ENCODE data around the gene SPRED3. TPM values are rescaled to one million over a fixed set of nuclear protein-coding genes. Genes with fewer than 3 reads are reported as not detected.

Gene SPRED3
- total RNA-seq, 2 experiments from 2014 or later, result 1.2 to 1.8 TPM

DNA sequence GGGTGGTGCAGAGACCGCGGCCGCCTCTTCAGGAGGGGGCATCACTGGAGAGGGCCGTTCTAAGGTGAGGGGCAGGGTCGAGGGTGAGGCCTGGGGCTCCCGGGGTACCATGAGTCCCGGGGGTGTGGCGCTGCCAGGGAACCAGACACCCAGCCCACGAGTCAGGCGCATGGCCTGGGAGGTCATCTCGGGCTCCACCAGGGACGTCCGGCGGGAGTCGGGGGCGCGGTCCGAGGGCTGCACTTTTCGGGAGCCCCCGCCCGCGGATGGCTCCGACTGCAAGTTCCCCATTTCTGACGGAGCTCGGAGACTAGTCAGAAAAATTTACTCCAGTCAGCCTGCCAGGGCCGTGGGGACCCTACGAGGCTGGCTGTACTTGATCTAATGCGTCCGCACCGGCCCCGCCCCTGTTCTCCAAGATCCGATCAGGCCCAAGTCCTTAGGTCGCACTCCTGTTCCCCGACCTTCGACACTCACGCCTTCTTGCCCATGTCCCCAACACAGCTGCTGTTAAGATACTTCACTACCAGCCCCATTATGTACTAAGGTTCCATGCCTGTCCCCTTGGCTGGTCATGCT is 1.4 kb upstream of the SPRED3 start:
- Mint-ChIP-seq H3K4me3 (peak overlapping the region; percentile 76), H3K27me3 (peaks cover 30% of the 10 kb centered on the region), H3K4me1 (peaks cover 14% of the 10 kb centered on the region), H3K9me3 (no peaks in the 10 kb centered on the region), H3K36me3 (ENCODE audit: low read depth) (peaks cover 22% of the 10 kb centered on the region), H3K27ac (no peak overlapping the region)
- ChIA-PET POLR2A (interaction anchor here (0.6 kb wide), 1 partner anchor 72 kb away, joined by 5 read pairs; no protein-coding TSS in a partner anchor), CTCF (interaction anchor here (0.8 to 2.6 kb wide), 10 partner anchors 9 to 543 kb away, joined by 3 to 27 read pairs (median 4); partner anchors contain the start of genes CATSPERG, FAM98C, MRPS12 and PSMD8)
- no peak for DNase-seq

DNA sequence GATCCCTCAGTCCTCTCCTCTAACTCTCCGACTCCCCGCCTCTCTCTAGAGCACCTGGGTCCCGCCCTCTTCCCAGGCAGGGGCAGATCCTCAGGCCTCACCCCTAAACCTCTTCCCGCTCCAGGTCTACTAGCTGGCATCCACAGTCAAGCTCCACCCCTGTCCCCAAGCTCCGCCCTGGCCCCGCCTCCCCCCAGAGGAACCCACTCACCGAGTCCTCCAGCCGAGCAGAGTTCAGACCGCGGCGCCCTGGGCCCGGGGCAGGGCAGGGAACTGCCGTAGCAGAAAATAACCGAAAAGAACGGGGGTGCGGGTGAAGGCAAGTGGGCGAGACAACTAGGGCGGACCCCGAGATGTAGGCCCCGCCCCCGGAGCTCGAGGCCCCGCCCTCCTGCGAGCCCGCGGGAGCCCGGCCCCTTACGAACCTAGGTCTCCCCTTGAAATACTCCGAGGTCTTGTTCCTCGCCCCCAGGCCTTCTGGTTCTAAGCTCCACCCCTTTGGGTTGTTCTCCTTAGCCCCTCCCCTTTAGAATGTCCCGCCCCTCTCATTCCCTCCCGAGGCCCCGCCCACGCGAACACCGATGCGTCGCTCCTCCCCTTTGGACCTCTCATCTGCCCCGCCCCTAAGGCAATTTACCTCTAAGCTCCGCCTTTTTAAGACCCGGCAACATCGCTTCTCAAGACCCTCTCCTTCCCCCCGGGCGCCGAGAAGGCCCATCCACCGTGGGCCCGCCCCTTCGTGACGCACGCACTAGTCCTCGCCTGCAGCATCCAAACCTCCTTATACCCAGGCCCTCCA is 748 bp upstream of the SPRED3 start, which contains the start of gene GGN:
GGN (minus strand) TSS at position 485 of the 799 bp plus-strand sequence. CDS start 773 bp downstream, outside the sequence.
- H3K36me3 Mint-ChIP-seq (ENCODE audit: low read depth), result peaks cover 16% of the 10 kb centered on the region
- ChIA-PET POLR2A (interaction anchor here (0.6 kb wide), 1 partner anchor 71 kb away, joined by 5 read pairs; no protein-coding TSS in a partner anchor), CTCF (interaction anchor here (0.5 to 2.6 kb wide), 14 partner anchors 10 to 543 kb away, joined by 3 to 27 read pairs (median 3); partner anchors contain the start of genes CATSPERG, FAM98C, MRPS12 and PSMD8)
- no peaks in the 10 kb centered on the region for H3K9me3 Mint-ChIP-seq
- DNase-seq, result peak; percentile 77
- peak within 1 kb of the TSS; percentile 68 for H3K27ac Mint-ChIP-seq
- peak within 1 kb of the TSS; percentile 76 for H3K4me3 Mint-ChIP-seq
- H3K4me1 Mint-ChIP-seq, result peaks cover 14% of the 10 kb centered on the region
- peaks cover 32% of the 10 kb centered on the region for H3K27me3 Mint-ChIP-seq

DNA sequence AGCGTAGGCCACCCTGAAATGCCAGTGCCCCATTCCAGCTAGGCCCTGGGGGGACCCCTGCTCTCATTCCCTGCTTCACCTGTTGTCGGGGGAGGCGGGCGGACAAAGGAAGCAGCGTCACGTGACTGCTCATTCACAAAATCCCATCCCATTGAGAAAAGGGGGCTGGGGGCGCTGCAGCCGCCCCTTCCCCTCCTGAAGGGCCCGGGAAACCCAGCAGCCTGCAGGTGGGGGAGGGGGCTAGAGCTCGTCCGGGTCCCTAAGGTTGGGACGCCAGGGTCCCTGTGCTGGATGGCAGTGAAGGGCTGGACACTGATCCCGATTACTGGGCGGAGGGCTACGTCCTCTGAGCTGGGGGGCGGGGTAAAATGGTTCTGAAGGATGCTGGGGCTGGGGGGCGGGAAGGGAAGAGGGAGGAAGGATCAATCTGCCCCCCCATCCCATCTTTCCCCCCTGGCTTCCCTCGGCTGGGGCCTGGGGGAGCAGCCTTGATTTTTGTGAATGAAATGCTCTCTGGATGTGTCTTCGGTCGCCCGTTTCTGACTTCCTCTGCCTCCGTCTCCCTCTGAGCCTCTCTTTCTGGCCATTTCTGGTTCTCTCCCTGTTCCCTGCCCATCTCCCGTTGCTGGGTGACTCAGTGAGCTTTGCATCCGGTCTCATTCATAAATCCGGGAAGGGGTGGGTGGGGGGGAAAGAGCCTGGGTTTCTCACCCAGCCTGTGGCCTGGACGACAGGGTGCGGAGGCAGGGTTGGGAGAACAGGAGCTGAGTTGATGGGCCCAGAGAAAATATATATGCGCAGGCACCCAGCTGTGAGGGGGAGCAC is 816 bp downstream of the SPRED3 start:
- Mint-ChIP-seq H3K27me3 (peaks cover 40% of the 10 kb centered on the region), H3K27ac (no peak overlapping the region), H3K4me1 (peaks cover 18% of the 10 kb centered on the region), H3K9me3 (no peaks in the 10 kb centered on the region), H3K36me3 (ENCODE audit: low read depth) (peaks cover 3% of the 10 kb centered on the region), H3K4me3 (no peak overlapping the region)
- no peak for DNase-seq
- ChIA-PET POLR2A (no interaction called here), CTCF (interaction anchor here (1.1 to 5.6 kb wide), 3 partner anchors 14 to 541 kb away, joined by 3 to 40 read pairs (median 27); partner anchors contain the start of genes FAM98C, MRPS12 and SARS2)

DNA sequence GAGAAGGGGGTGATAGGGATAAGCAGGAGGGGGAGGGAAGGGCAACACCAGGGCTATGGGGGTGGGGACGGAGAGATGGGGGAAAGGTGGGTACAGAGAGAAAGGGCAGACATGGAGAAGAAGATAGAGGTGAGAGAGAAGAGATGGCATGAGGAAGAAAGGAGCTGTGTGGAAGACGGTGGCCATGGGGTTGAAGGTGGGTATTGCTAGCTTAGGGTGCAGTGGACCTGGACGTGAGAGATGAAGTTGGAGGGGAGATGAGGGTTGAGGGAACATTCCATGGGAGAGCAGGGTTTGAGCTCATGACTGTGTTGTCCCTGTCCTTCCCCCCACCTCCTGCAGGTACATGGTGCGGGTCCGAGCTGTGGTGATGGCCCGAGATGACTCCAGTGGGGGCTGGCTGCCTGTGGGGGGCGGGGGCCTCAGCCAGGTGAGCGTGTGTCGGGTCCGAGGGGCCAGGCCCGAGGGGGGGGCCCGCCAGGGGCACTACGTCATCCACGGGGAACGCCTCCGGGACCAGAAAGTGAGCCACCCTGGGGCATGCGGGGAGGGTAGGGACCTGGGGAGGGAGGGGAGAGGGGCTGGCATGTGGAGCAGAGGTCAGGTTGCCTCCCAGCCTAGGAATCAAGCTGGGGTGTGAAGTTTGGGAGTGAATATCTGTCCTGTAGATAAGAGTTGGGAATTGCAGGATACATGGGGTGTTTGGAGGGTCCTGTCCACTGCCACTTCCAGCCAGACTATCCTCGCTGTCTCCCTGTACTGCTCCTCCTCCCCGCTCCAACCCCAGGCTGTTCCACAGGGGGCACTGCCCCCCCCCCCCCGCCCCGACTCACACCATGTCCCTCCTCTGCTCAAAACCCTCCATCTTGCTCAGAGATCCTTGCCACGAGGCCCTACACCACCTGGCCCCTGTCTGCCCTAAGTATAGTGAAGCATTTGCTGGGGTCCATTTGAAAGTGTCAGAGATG is 1.7 kb downstream of the SPRED3 start:
- Mint-ChIP-seq H3K4me1 (peaks cover 24% of the 10 kb centered on the region), H3K27ac (no peak overlapping the region), H3K27me3 (peaks cover 42% of the 10 kb centered on the region), H3K4me3 (no peak overlapping the region), H3K36me3 (ENCODE audit: low read depth) (peaks cover 3% of the 10 kb centered on the region), H3K9me3 (no peaks in the 10 kb centered on the region)
- CTCF ChIA-PET, result interaction anchor here (1.1 to 5.6 kb wide), 2 partner anchors 13 to 541 kb away, joined by 3 to 40 read pairs; partner anchors contain the start of genes FAM98C, MRPS12 and SARS2
- no peak for DNase-seq
- POLR2A ChIA-PET, result interaction anchor here (0.5 kb wide), 1 partner anchor 367 kb away, joined by 3 read pairs; no protein-coding TSS in a partner anchor

DNA sequence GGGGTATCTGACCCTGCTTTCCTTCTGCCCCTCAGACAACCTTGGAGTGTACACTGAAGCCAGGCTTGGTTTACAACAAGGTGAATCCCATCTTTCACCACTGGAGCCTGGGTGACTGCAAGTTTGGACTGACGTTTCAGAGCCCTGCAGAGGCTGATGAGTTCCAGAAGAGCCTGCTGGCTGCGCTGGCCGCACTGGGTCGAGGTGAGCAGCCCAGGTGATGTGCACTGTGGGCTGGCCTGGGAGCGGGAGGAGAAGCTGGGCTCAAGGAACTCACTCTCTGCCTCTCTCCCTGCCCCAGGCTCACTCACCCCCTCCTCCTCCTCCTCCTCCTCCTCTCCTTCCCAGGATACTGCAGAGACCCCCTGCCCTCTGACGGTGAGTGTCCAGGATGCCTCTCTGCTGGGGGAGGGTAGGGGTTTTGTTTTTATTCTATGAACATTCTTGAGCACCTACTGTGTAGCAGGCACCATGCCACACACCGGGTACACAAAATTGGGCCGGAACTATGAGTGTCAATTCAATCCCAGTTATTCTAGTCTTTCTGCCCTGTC is 3.5 kb downstream of the SPRED3 start:
- no peak for DNase-seq
- Mint-ChIP-seq H3K4me3 (no peak overlapping the region), H3K36me3 (ENCODE audit: low read depth) (peaks cover 3% of the 10 kb centered on the region), H3K27me3 (peaks cover 42% of the 10 kb centered on the region), H3K27ac (no peak overlapping the region), H3K4me1 (peaks cover 33% of the 10 kb centered on the region), H3K9me3 (no peaks in the 10 kb centered on the region)
- CTCF ChIA-PET, result interaction anchor here (5.6 kb wide), 1 partner anchor 11 kb away, joined by 40 read pairs; the partner anchor contains the start of gene FAM98C
- POLR2A ChIA-PET, result no interaction called here

DNA sequence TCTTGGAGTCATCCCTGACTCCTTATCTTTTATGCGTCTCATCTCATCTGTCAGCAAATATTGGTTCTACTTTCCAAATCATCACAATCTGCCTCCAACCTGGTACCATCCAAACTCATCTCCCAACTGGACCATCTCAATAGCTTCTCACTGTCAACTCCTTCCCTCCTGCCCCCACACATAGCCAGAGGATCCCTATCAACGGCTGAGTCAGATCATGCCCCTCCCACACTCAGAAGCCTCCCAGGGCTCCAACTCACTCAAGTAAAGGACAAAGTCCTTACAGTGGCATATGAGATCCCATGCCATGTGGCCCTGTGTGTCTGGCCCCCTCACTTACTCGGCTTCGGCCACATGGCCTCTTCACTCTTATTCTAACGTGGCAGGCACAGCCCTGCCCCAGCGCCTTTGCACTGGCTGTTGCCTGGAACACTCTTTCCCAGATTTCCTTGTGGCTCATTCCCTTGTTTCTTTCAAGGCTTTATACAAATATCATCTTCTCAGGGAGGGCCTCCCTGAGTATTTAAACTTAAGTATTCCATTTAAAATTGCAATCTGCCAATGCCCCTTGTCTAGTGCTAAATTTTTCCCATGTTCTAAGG is 4.3 kb downstream of the SPRED3 start:
- CTCF ChIA-PET, result interaction anchor here (5.6 kb wide), 1 partner anchor 10 kb away, joined by 40 read pairs; the partner anchor contains the start of gene FAM98C
- POLR2A ChIA-PET, result no interaction called here
- H3K4me1 Mint-ChIP-seq, result peaks cover 28% of the 10 kb centered on the region
- H3K36me3 Mint-ChIP-seq (ENCODE audit: low read depth), result no peaks in the 10 kb centered on the region
- H3K27ac Mint-ChIP-seq, result no peak overlapping the region
- H3K4me3 Mint-ChIP-seq, result no peak overlapping the region
- DNase-seq, result no peak
- peaks cover 37% of the 10 kb centered on the region for H3K27me3 Mint-ChIP-seq
- no peaks in the 10 kb centered on the region for H3K9me3 Mint-ChIP-seq

DNA sequence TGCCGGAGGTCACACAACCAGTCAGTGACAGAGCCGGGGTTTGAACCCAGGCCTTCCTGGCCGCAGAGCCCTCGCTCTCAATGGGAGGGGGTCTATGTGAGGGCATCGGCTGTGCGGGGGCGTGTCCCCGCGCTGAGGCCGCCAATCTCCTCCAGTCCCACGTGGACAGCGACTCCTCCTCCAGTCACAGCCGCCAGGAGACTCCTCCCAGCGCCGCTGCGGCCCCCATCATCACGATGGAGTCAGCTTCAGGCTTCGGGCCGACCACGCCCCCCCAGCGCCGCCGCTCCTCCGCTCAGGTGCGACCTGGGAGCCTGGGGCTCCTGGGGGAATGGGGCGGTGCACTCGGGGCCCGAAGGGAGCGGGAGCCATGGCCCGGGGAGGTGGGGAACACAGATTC is 6.0 kb downstream of the SPRED3 start:
- peak overlapping the region; percentile 69 for H3K4me3 Mint-ChIP-seq
- H3K36me3 Mint-ChIP-seq (ENCODE audit: low read depth), result no peaks in the 10 kb centered on the region
- H3K27ac Mint-ChIP-seq, result peak overlapping the region; percentile 83
- peaks cover 28% of the 10 kb centered on the region for H3K27me3 Mint-ChIP-seq
- H3K9me3 Mint-ChIP-seq, result no peaks in the 10 kb centered on the region
- DNase-seq, result peak; percentile 71
- CTCF ChIA-PET, result interaction anchor here (1.0 to 5.6 kb wide), 4 partner anchors 9 to 537 kb away, joined by 3 to 40 read pairs (median 3); partner anchors contain the start of gene FAM98C
- H3K4me1 Mint-ChIP-seq, result peaks cover 20% of the 10 kb centered on the region
- POLR2A ChIA-PET, result interaction anchor here (0.6 kb wide), 2 partner anchors 8 to 36 kb away, joined by 3 to 4 read pairs; partner anchors contain the start of gene FAM98C

DNA sequence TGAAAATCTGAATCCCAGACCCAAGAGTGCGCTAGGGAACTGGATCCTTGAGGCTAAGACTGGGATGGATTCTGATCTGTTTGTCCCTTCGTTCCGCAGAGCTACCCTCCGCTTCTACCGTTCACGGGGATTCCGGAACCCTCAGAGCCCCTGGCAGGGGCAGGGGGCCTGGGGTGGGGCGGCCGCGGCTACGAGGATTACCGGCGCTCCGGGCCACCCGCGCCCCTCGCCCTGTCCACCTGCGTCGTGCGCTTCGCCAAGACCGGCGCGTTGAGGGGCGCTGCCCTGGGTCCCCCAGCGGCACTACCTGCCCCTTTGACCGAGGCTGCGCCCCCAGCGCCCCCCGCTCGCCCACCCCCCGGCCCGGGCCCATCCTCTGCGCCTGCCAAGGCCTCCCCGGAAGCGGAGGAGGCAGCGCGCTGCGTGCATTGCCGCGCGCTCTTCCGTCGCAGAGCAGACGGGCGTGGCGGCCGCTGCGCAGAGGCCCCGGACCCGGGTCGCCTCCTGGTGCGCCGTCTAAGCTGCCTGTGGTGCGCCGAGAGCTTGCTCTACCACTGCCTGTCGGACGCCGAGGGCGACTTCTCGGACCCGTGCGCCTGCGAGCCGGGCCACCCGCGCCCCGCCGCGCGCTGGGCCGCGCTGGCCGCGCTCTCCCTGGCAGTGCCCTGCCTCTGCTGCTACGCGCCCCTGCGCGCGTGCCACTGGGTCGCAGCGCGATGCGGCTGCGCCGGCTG is 7.1 kb downstream of the SPRED3 start:
- H3K4me1 Mint-ChIP-seq, result peaks cover 19% of the 10 kb centered on the region
- POLR2A ChIA-PET, result interaction anchor here (0.6 to 1.2 kb wide), 2 partner anchors 21 to 456 kb away, joined by 3 to 4 read pairs; partner anchors contain the start of gene PSMD8
- peak overlapping the region; percentile 69 for H3K4me3 Mint-ChIP-seq
- no peaks in the 10 kb centered on the region for H3K36me3 Mint-ChIP-seq (ENCODE audit: low read depth)
- no peaks in the 10 kb centered on the region for H3K9me3 Mint-ChIP-seq
- peak overlapping the region; percentile 83 for H3K27ac Mint-ChIP-seq
- CTCF ChIA-PET, result interaction anchor here (0.9 to 1.4 kb wide), 3 partner anchors 11 to 536 kb away, joined by 3 read pairs; partner anchors contain the start of genes MRPS12 and SARS2
- peaks cover 23% of the 10 kb centered on the region for H3K27me3 Mint-ChIP-seq
- peak; percentile 48 for DNase-seq

DNA sequence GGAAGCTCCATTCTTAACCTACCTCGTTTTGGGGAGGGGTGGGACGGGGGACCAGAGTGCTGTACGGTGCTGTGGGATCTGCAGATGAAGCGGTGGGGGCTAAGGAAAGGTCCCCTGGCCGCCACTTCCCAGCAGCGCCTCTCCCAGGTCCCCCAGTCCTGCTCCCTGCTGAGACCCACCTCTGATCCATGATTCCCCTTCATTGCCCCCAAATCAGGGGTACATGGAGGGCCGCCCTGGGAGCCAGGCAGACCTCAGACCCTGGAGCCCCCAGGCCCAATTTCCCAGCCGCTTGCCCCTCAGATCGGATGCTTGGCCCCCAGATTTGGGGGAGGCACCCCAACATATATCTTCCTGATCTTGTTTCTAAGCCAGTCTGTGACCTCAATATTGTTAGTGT is 10.6 kb downstream of the SPRED3 start:
- H3K27ac Mint-ChIP-seq, result no peak overlapping the region

DNA sequence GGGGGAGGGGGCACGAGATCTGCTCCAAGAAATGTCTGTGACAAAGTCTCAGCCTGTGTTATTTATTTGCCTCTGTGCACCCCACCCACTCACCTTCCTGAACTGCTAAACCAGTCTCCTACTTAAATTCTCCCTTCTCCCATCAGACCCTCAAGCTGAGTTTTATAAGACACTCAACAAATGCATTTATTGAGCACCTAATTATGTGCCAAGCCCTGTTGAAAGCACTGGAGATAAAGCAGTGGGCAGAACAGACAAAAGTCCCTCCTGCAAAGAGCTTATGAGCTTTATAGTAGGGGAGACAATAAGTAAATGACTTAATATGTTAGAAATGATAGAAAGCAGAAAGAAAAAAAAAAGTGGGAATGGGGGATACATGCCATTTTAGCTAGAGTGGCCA is 11.0 kb downstream of the SPRED3 start:
- no peak for DNase-seq
- H3K27me3 Mint-ChIP-seq, result peaks cover 2% of the 10 kb centered on the region
- H3K4me3 Mint-ChIP-seq, result no peak overlapping the region
- no peaks in the 10 kb centered on the region for H3K36me3 Mint-ChIP-seq (ENCODE audit: low read depth)
- ChIA-PET POLR2A (no interaction called here), CTCF (interaction anchor here (0.7 to 1.5 kb wide), 3 partner anchors 68 to 236 kb away, joined by 3 to 5 read pairs (median 3); no protein-coding TSS in a partner anchor)
- H3K9me3 Mint-ChIP-seq, result no peaks in the 10 kb centered on the region
- H3K27ac Mint-ChIP-seq, result no peak overlapping the region
- H3K4me1 Mint-ChIP-seq, result peaks cover 31% of the 10 kb centered on the region

More for the DNA sequence above, 10.6 kb downstream of the SPRED3 start:
- Mint-ChIP-seq H3K9me3 (no peaks in the 10 kb centered on the region), H3K4me1 (peaks cover 30% of the 10 kb centered on the region), H3K36me3 (ENCODE audit: low read depth) (no peaks in the 10 kb centered on the region), H3K27me3 (peaks cover 2% of the 10 kb centered on the region), H3K4me3 (no peak overlapping the region)
- DNase-seq, result no peak
- ChIA-PET CTCF (no interaction called here), POLR2A (no interaction called here)

Data from activated CD4-positive, alpha-beta T cell treated with anti-CD3 and anti-CD28 coated beads, Interleukin-2, amount 10 ng/mL, durations not matched to agents 7 days and 5 days (primary cell).